Daoy (cell line): ENCODE results near the gene GRID1. TPM values are rescaled to one million over a fixed set of nuclear protein-coding genes. Genes with fewer than 3 reads are reported as not detected.
"Not testable (repeated sequence)": the region's sequence is repeated elsewhere in the genome, so short reads cannot be mapped to it uniquely, and the experiment has no call there.

Experiments used
- DNase-seq: peaks from one replicate; pipeline ENCODE4 v3.0.0-alpha.2; 2015; ENCODE audit warnings: low read depth
- total RNA-seq: library from RNA; depleted of rRNA; stranded (reverse); fragments of >200 nt; shearing (Covaris generic); gene quantifications from 2 replicates; pipeline ENCODE4 v1.2.3, GENCODE V29; 2014

Gene GRID1
- total RNA-seq, 1 experiment from 2014 or later, result not detected

DNA sequence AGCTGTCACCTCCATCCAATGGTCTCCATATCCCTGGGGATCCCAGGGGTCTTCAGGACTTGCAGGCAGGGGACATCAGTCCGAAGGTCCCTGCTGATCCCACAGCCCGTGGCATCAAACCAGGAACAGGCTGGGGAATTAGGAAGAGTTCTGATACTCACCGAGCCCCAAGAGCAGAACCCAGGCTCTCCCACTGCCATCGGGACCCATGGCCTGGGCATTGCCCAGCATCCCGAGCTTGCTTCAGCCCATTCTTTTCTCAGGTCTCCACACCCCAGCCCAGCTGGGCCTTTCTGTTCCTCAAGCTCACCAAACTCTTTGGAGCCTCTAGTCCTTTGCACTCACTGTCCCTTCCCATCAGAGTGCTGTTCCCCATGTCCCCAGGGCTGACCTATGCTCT lies 280.9 kb downstream of the GRID1 start:
- no peak for DNase-seq

- no peak for DNase-seq
Measured at GRCh38 chr10:86085136-86085535, 281.5 kb downstream of the GRID1 start.

DNA sequence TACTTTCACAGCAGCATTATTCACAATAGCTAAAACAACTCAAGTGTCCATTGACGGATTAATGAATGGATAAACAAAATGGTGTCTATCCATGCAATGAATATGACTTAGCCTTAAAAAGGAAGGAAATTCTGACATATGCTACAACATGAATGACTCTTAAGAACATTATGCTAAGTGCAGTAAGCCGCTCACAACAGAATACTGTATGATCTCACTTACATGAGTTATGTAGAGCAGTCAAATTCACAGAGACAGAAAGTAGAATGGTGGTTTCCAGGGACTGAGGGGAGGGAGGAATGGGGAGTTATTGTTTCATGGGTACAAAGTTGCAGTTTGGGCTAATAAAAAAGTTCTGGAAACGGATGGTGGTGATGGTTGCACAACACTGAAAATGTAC lies 282.0 kb downstream of the GRID1 start:
- no peak for DNase-seq

- DNase-seq, result no peak
Measured at GRCh38 chr10:86083664-86084175, 282.9 kb downstream of the GRID1 start.

DNA sequence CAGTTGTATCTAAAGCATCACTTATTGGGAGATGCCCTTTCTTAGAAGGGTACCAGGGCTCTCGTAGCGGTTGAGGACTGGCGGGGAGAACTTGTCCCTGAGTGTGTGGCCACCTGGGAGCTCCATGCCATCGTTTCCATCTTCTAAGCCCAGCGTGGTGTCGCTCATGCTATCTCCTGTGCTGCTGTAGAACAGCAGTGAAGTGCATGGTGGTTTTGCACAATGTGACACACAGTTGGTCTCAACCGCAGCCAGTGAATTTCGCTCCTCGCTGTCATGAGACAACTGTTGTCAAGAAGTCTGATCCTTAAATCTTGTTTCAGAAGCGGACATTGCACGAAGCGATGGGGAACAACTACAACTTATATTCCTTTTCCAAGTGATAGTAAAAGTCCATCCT lies 283.4 kb downstream of the GRID1 start:
- no peak for DNase-seq

DNA sequence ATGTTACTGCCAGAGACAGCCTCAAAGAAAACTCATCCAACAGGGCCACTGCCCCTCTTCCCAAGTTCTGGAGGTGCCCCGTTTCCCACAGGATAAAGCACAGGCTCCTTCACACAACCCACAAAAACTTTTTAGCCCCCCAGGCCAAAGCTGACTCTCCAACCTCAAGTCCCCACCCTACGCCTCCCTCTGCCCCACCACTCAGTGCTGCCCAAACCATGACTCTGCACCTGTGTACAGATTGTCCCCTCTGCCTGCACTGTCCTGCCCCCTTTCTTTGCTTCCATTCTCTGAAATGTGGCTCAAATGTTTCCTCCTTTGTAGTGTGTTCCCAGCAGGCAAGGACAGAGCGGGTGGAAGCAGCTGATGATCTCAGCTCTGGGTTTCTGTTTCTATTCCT lies 284.0 kb downstream of the GRID1 start:
- DNase-seq, result no peak

- peak; percentile 24 for DNase-seq
Measured at GRCh38 chr10:86079088-86079487, 287.5 kb downstream of the GRID1 start.

- no peak for DNase-seq
Measured at GRCh38 chr10:86078639-86079035, 288.0 kb downstream of the GRID1 start.

DNA sequence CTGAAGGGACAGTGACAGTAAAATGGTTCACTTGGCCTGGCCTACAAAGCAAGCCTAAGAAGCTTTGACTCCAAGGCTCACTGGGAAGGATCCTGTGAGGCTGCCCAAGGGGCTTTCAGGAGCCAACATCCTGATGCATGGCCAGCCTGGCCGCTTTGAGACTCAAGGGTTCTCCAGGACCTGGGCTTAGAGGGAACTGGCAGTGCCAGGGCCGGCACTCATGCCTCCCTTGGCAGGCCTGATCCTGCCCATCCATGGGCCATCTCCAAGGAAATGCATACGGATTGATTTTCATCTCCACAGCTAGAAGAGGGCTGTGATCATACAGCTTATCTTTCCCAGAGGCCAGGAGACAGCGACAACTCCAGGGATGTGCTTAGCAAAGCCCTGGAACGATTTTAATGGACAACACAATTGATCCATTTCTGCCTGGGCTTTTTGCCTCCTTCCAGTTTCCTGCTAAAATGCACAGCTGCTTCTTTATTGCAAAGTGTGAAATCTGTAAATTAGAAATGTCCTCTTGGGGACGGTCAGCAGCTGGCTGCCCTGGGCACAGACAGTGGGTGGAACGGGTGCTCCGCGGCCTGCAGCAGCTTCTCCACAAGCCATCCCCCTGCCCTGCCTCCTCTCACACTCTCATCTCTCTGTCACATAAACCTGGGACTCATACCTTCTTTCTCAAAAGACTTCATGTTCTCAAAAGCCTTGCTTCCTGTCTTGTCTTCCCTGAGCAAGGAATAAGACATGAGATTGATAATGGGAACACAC lies 288.5 kb downstream of the GRID1 start:
- no peak for DNase-seq

DNA sequence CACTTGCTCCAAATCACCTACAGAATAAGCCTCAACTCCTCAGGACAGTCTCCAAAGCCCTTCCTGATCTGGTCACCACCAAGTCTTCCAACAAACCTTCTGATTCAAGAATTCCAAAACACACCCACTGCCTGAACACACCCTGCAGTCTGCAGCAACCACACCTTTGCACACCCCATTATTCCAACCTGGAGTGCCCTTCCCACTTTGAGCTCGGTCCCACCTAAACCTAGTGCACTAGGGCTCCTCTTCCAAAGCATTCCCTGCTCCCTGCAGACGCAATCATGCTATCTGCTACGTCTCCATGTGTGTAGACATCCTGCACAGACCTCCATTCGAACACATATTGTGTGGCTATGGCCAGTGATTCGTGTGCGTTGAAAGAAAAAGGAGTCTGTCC lies 289.3 kb downstream of the GRID1 start:
- no peak for DNase-seq

DNA sequence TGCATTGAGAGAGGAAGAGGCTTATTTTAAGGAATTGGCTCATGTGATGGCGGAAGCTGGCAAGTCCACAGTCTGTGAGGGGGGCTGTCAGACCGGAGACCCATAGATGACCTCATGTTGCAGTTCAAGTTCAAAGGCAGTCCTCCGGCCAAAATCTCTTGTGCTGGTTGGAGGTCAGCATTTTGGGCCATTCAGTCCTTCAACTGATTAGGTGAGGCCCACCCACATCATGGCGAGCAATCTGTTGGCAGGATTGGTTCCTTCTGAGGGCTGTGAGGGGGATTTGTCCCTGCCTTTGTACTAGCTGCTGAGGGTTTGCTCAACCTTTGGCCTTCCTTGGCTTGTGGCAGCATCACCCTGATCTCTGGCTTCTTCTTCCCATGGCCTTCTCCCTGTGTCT lies 290.1 kb downstream of the GRID1 start:
- DNase-seq, result not testable (repeated sequence)

GRCh38 chr10:86075512-86075911 lies 291.1 kb downstream of the GRID1 start:
- no peak for DNase-seq

DNA sequence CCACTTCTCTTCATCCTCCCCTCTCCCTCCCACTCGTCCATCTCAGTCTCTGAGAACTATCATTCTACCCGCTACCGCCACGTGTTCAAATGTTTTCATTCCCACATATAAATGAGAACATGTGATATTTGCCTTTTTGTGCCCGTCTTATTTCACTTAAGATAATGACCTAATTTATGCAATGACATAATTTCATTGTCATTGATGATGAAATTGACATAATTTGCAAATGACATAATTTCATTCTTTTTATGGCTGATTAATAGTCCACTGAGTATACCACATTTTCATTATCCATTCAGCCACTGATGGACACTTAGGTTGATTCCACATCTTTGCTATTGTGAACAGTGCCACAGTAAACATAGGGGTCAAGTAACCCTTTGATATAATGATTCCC lies 292.3 kb downstream of the GRID1 start:
- DNase-seq, result no peak

GRCh38 chr10:86073199-86073977 lies 293.2 kb downstream of the GRID1 start:
- no peak for DNase-seq

DNA sequence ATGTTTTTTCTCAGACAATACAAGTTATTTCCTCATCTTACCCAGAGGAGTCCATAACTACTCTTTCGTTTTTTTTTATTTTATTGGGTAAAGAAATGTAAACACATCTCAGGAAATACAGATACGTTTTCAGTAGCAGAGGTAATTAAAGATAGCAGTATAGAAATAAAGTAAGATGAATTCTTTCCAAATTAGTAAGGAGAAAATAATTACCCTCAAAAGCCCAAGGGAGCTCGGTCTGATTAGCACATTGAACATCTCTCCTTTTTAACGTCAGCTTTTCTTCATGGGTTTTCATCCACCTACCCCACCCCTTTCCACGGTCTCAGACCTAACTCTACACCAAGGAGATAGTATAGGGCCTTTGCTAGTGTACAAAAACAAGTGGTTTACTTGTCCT lies 294.2 kb downstream of the GRID1 start:
- no peak for DNase-seq

- DNase-seq, result no peak
Measured at GRCh38 chr10:86071758-86072157, 294.8 kb downstream of the GRID1 start.

- DNase-seq, result no peak
Measured at GRCh38 chr10:86071145-86071544, 295.4 kb downstream of the GRID1 start.

DNA sequence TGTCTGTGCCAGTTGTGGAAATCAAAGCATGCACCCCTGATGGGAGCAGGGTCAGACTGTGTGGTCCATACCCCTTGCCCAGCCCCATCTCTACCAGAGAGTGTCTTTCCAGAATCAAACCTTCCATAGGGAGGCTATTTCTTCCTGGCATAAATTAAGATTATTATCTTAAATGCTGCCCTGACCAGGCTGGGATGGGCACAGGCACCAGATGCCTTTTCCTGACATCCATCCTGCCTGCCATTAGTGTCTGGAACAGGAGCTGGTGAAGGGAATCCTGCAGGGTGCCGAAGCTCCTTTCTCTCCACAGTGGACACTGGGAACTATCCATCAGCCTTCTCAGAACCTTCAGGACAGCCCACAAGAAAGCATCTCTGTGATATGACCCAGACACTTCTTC lies 296.3 kb downstream of the GRID1 start:
- DNase-seq, result no peak

DNA sequence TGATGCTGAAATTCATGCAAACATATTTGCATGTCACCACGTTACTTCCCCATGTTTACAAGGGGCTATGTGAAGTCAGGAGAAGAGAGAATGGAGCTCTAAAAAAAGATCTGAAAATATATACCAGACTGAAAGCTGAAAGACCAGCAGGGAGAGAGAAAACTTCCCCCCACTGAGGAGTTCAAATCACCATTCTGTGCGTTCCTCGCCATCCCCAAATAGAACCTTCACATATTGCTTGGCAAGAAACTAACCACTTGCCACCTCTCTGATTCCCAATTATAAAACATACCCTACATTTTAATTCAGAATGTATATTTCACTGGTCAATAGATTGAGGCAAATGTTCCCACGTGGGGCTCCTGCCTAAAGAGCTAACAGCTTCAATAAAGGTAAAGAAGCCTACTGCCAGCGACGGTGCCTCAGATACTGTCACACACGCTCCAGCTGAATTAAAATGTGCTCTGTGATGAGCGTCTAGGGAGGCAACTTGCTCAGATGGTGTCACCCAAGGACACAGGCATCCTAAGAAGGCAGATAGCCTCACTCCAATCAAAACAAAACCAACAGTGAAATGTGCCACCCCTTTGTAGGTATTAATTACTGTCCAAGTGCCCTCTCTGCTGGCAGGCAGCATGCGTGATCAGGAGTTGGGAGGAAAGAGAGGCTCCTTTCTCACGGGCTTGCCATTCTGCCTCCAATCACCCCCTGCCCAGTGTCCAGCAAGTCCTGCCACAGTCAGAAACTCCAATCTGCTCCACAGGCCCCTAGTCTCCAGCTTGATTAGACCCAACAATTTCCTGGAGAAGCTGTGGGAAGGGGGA lies 298.2 kb downstream of the GRID1 start:
- no peak for DNase-seq

GRCh38 chr10:86067436-86068050 lies 299.1 kb downstream of the GRID1 start:
- DNase-seq, result no peak

- no peak for DNase-seq
Measured at GRCh38 chr10:86066696-86067095, 299.9 kb downstream of the GRID1 start.
